Skin of body (tissue), 2 donors: ENCODE results near the gene CCDC82. TPM values are rescaled to one million over a fixed set of nuclear protein-coding genes. Genes with fewer than 3 reads are reported as not detected.

Source experiments
- DNase-seq: peaks from one replicate; lab custom pipeline; 2025; lab: John Stamatoyannopoulos, UW
- total RNA-seq: library from RNA; depleted of rRNA; stranded (reverse); fragments of >200 nt; gene quantifications from one replicate; pipeline ENCODE4 v1.2.3, GENCODE V29; 2014

Gene CCDC82
- total RNA-seq, 1 donor from 2014 or later: 28.0 TPM

DNA sequence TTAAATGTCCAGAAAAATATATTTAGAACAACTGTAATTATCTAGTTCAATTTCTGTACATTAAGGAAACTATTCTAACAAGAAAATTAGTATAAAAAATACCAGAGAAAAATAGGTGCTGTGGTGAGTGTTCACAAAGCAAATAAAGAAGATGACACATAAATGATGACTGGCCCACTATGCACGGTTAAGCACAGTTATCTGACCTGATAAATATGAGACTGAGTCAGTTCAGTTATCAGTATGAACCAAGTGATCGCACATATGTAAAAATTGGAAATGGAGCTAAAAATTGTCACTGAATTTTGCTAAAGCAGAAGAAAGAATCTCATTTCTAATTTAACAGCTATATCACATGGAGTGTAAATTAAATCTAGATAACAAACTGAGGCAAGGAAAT lies 27.9 kb downstream of the CCDC82 start:
- DNase-seq: no peak

DNA sequence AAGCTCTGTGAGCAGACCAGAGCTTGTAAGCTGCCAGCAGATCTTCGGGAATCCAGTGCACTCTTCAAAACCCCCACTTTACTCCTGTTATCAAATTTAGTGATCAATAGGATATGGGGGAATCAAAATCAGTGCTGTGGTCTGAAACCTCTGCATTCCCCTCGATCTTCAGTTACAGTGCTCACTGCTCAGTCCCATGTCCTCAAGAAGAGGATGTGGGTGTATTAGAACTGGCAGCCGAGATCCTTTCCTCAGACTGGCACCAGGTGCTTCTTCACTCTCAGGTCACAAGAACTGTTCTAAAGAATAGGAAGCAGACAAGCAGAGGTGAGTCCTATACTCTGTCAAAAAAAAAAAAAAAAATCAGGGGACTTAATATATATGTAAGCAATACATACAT lies 31.4 kb downstream of the CCDC82 start:
- no peak for DNase-seq

DNA sequence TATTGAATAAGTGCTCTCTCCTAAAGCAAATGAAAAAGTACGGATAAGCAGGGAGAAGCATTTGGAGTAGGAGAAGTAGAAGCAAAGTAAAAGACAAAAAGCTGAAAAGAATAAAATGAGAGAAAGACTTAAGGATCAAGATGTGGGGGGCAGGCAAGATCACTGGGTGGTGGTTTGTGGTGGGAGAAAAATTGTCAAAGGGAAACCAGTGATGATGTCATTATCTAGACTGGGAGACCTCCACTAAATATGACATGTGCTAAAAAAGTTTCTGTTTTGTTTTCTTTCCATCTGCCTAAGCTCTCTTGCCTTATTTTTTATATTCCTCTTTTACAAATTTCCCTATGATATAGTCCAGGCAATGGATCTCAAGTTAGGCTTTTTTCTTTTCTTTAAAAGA lies 31.9 kb downstream of the CCDC82 start:
- DNase-seq: no peak

DNA sequence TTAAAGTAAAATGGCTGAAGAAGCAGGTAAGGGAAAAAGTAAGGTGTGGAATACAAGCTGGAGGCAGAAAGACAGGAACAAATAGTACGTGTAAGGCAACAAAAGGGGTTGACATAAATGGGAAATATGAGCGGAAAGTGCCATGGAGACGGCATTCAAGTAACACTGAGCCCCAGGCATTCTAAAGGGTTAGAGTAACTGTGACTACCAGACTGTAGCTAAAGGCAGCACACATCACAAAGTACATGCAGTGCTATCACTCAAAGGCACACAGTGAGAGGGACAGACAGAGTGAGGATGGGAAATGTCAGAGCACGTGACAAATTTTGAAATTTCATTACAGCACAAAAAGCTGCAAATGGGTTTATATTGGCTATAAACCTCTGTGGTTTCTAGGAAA lies 32.9 kb downstream of the CCDC82 start:
- DNase-seq: no peak

DNA sequence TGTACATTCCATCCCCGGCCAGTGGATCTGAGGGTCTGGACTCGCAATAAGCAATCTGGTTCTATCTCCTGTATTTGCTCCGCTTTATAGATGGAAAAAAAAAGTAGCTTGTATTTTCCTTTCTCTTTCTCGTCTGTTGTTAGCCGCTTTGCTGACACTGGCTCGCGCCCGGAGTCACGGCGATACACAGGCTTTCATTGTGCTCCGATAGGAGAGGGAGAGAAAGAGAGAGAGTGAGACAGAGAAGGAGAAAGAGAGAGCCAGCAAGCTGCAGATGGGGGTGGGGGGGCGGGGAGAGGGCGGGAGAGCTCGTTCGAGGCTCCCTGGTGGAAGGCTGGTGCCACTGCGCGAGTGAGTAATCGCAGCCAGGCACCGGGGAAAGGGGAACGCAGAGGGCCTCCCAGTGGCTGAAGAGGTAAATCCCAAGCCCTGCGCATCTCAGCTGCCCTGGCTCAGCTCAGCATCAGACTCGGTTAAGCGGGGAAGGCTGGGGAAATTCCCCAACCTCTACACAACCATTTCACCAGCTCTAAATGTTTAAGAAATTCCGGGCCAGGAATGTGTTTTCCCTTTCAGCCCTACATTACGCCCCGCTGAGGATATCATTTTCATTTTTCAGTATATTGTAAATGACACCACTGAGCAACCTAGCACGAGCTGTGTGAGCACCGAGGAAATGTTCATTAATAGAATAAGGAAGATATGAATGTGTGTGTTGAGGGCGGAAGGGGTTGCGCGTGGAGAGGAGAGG lies 46.6 kb downstream of the CCDC82 start, which contains the start of gene MAML2:
Gene MAML2 (minus strand): TSS at position 235 of the 751 bp plus-strand sequence. CDS start 1,300 bp downstream, outside the sequence.
- peak; percentile 95 for DNase-seq

DNA sequence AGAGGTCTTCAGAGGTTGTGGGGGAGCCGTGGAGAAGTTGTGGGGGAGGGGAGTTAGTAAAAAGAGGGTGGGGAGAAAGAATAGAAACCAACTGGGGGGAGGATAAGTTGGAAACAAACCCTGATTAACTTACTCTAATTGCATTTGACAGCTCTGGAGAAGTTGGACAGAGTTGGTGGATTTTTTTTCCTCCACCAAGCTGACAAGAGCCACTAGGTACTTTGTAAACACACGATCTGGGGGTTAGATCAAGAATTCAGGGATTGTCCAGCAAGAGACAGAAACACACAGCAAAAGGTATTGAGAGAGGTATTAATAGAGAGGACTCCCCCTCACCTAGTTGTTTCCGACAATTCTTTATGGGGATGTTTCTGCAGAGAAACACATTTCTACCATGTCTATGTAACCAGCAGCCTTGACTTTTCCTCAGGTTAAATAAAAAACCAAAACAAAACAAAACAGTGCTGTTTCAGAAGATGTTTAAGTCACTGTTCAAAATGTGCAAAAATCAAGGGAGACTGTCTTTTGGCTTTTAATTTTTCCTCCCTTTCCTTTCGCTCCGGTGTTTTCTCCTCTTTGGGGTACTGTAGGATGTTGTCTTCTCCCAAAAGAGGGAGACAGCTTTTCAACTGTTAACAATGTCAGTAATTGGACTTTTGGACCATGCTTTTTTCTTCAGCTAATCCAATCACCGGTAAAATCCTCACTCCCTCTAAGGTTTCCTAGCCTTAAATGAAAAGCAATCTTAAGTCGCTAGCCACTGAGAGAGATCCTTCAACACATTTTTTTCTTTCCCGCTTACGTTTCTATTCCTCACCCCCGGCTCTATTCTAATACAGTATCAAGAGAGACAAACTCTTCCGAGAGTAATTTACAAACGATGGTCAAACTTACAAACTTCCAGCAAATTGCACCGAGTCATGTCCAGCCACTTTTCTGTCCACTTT lies 47.4 kb downstream of the CCDC82 start:
- peak; percentile 68 for DNase-seq

DNA sequence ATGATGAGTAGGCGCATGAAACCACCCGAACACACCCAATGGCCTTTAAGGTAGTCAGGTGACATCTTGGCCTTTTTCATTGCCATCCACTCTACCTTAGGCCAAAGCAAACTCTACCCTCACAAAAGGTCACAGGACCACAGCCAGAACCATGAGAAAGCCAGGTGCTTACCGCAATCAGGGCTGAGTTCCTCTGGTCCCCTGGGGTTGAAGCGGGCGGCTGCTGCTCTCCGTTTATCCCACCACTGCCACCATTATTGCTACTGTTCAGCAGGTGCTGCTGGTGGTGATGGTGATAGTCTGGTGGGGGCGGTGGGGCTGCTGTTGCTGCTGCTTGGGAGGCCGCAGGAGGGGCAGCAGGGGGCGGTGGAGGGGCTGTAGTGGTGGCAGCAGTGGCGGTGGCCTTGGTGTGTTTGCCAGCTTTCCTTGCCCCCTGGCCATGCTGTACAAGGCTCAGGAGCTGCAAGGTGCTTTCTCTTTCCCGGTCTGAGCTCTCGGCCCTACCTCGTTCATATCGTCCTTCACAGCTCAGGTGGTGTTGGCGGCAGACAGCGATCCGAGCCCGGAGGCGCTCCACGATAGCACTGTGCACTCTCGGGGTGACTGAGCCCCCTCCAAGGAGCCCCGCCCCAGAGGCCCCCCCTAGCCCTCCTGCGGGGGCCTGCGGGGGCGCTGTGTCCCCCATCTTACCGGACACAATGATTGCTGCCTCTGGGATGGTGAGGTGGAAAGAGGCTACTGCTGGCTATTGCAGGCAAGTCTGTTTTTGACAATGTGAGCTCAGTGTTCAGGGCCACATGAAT lies 48.3 kb downstream of the CCDC82 start:
- DNase-seq: peak; percentile 45

DNA sequence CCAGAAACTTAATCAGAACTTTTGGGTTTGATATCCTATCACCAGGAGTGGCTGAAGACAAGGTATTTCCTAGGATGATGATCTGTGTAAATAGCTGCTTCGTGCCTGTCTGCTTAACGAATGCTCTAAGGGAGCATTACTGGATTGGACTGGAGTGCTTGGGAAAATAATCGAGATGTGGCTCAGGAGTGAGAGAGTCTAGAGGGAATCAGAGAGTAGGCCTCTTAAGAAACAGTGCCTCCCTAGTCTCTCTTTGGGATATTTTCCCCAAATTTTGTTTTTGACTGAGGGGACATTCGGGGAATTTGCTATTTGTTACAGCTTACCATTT lies 49.2 kb downstream of the CCDC82 start:
- DNase-seq: no peak

DNA sequence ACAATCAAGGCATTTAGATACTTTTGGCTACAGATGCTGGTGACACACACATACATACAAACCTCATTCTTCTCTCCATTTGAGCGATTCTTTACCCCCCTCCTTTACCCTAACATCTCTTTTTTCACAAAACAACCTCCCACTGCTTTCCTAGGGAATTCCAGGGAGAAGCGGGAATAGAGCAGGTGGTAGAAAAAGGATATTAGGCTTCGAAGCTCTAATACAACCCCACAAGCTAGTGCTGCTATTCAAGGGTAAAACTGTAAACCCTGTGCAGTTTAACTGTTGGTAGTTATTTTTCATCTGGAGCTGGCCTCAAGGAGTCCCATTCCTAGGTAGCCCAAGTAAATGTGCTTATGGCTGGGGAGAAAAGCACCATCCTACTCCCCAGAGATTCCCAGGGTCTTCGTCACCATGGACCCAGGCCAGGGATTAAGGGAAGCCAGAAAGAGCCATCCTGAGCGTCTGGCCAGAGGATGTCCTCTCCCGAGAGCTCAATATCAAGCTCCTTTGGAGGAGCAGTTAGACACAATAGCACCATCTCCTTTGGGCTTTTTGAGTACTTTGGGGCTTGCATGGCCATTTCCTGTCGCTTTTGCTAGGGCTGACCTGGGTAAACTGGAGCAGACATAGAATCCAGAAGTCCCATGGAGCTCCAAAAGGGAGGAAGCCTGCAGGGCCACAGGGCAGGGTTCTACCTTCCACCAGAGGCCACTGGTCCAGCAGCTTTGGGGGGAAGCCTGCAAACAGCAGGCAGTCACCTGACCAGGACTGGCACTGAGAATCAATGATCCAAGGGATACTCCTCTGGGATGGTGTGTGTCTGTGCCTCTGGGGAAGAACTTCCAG lies 49.8 kb downstream of the CCDC82 start:
- DNase-seq: no peak

DNA sequence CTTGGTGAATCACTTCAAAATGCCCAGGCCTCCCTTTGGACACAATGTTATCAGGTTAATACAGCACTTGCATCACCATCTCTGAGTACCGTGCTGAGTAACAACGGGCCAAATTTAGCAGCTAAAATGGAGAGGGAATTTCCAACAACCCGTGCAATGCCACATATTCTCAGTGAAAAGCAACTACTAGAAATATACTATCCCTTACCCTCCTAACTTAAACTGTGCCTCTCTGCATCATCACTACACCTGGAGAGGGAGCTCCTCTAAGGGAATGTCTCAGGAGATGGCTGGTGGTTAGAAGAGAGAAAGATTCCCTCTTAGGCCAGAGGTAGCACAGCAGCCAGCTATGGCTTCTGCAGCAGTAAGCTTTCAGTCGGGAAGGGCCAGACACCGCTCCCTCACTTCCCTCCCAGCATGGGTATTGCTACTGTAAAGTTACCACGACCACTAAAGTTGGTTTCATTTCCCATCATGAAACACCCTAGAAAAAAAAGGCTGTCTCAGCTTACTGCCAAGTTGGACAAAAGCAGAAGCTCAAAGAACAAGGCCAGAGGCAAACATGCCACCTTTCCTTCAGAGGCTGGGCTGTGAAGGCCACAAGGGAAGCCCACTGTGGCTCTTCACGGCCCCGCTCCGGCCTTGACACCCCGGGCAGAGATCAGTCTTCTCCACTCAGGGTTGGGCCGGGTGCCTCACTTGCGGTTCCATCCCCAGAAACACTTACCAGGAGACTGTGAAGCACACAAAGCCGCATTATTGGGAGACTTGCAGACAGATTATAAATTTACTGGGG lies 50.6 kb downstream of the CCDC82 start:
- DNase-seq: no peak

DNA sequence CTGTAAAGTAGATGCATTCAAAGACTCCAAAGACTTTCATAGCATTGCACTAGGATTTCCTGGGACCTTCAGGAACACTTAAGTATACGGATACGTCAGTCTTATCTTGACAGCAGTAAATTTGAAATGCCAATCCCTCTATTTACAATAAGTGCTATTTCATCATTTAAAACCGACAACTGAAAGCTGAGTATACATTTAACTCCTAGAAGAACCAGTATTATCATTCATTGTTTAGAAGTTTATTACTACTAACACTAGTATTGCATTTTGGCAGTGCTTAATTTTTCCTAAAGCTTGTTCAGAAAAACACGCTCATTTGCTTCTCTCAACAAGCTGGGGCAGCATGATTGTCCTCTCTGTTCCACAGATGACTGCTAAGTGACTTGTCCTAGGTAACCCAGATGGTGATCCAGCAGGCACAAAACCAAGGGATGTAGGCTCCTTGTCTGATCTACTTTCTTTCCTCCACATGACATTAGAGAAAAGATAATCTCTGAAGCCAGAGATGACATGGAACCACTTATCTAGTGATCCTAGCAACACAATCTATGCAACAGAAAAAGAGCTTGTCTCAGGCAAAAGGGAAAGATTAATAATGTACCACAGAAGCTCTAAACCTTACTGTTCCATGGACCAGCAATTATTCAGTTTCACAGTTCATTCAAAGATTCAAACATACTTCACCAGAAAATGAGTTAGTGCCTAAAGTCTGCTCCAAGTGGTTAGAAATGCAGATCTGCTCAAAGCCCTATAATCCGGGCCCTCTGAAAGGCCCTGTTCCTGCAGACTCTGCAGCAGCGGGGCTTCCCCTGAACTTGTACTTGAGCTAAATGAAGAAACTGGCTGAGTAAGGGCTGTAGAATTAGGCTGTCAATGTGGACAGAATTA lies 51.9 kb downstream of the CCDC82 start:
- no peak for DNase-seq

DNA sequence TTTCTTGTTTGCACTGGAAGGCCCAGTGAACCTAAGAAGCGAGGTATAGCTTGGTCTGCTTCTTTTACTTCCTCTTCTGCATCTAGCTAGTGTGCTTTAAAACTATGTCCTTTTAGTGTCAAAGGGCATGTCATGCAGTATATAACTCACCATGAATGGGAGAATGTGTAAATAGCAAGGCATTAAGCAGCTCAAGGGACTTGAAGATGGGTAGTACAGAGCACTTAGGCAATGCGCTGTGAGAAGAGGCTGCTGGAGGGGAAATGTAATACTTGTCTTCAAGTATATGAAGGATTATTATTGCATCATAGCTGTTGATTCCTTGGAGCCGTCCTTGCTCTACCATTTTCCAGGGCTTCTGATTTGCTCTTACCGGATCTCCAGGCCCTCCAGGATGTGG lies 54.3 kb downstream of the CCDC82 start:
- DNase-seq: no peak

DNA sequence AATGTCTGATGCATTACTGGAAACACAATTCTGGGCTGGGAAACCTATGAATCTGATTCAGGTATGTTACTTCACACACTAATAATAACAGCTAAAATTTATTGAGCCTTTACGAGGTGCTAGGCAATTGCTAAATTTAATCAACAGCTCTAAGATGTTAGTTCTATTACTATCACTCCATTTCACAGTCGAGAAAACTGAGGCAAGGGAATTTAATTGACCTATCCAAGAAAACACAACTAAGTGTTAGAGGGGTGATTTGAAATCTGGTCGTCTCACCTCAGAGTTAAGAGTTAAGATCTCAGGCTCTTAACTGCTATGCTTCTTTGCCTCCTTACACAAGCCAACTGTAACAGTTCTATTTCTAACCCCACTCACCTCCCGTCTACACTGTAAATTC lies 55.5 kb downstream of the CCDC82 start:
- no peak for DNase-seq

DNA sequence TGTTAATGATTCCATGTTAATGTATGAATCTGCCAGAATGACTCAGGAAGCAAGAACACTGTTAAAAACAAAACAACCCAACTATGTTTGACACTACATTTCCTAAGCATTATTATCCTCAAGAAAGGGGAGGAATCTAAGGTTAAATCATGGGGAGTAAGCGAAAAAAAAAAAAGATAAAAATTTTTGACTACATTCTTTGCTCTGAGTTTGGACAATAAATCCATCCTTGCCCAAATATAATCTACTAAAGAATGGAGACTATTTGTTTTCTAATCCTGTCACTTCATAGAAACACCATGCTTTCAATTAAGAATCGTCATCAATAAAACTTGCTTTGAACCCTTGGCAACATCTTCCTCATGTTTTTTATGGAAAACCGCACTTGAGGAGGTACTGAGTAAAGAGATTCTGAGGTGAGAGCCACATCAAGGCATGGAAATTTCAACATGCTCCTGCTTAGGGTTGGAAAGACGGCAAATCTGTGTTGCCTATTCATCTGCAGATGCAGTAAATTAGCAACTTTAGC lies 56.5 kb downstream of the CCDC82 start:
- no peak for DNase-seq

DNA sequence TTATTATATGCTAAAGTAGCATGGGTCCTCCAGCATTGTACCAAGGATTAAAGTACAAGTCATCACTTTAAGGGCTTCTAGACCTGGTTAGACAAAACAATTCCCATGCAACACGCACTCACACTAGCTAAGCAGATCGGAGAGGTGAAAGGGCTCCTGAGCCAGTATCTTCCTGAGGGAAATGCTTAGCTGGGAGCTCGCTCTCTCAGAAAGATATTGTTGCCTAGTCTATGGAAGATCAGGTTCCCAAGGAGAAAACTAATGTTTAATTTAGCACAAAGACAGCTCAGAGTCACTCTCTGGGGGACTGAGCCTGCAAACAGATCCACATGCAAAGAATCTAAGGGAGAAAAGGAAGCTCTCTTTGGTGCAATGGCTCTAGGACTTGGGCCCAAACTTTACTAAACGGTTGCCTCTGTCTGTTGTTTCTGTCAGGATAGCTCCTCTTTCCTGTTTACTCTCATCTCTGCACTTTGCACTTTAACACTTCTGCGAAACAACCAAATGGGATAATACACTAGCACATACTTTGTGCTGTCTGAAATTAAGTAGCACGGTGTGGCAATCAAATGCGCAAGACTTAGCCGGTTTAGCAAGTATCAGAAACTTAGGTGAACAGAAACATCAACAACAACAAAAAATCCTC lies 57.5 kb downstream of the CCDC82 start:
- DNase-seq: no peak

DNA sequence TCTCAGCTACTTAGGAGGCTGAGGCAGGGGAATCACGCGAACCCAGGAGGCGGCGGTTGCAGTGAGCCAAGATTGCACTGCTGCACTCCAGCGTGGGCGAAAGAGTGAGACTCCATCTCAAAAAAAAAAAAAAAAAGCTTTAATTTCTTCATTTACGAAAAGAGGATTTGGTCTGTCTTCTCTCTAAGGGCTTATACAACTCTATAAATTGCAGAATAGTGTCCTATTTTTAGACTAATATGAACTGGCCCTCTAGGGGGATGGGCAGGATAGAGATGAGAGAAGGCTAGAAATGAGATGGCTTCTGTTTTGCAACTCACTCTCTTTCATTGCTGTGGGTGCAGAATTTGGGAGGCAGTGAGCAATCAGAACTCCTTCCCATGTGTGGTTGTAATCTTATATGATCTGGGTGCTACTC lies 58.0 kb downstream of the CCDC82 start:
- DNase-seq: no peak

DNA sequence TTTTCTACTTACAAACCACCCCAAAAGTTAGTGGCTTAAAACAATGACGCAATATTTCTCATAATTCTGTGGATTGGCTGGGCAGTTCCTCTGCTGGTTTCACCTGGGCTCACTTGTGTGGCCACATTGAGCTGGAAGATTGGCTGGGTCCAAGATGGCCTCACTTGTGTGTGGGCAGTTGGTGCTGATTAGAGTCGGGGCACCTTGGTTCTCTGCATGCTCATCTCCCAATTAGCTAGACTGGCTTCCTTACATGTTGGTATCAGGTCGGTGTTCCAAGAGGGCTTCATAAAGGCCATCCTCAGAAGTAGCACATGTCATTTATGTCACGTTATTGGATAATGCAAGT lies 59.2 kb downstream of the CCDC82 start:
- no peak for DNase-seq

DNA sequence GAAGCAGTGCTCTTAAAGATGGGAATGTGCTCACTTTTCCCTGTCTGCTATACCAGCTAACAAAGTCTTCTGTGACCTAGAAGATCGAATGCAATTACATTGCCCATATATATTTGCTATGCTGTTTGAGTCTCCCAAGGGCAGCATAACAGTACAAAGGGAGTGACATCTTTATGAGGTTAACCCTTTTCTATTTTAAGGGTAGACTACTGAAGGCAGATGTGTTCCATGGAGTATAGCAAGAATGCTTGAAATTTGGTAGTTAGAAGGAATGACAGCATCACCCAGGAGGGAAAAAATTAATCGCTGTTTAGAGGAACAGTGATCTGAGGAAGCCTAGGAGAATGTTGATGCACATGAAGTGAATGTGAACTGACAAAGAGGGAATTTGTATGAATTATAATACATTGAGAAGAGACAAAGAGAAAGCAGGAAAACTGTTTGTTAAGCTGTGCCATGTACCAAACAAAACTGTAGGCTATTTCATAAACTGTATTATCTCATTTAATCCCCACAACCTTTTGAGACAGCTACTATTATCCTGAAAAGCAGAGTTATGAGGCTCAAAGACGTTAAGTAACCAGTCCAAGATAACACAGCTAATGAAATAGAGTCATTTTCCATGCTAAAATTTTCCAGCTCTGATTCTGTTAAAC lies 59.7 kb downstream of the CCDC82 start:
- DNase-seq: no peak
